HG02884 (cell line): ENCODE results near the gene CLEC9A.

ENCODE experiments used
- ATAC-seq: cut with Tn5 transposase; IDR thresholded peaks from one replicate; pipeline ENCODE4 v1.9.1; 2021; ENCODE audit warnings: mild to moderate bottlenecking, moderate library complexity; ENCODE audit not compliant: unreplicated experiment

The CLEC9A gene

GRCh38 chr12:10065241-10065640, 34.8 kb downstream of the CLEC9A start:
- no peak for ATAC-seq

- ATAC-seq = no peak
Observed at GRCh38 chr12:10067264-10067663, 36.8 kb downstream of the CLEC9A start.

GRCh38 chr12:10067942-10068341, 37.5 kb downstream of the CLEC9A start:
- ATAC-seq = no peak

- no peak for ATAC-seq
Observed at GRCh38 chr12:10068644-10069043, 38.2 kb downstream of the CLEC9A start.

GRCh38 chr12:10069099-10069498, 38.6 kb downstream of the CLEC9A start:
- no peak for ATAC-seq

- ATAC-seq = no peak
Observed at GRCh38 chr12:10069976-10070375, 39.5 kb downstream of the CLEC9A start.

- ATAC-seq = no peak
Observed at GRCh38 chr12:10070380-10070779, 39.9 kb downstream of the CLEC9A start.

GRCh38 chr12:10072131-10072530, 41.6 kb downstream of the CLEC9A start:
- ATAC-seq = no peak

- no peak for ATAC-seq
Observed at GRCh38 chr12:10073261-10073660, 42.8 kb downstream of the CLEC9A start.

- no peak for ATAC-seq
Observed at GRCh38 chr12:10075451-10075850, 45.0 kb downstream of the CLEC9A start.

GRCh38 chr12:10082117-10082874, 51.8 kb downstream of the CLEC9A start:
- ATAC-seq = no peak

- no peak for ATAC-seq
Observed at GRCh38 chr12:10084733-10085132, 54.3 kb downstream of the CLEC9A start.

- ATAC-seq = no peak
Observed at GRCh38 chr12:10086387-10086786, 55.9 kb downstream of the CLEC9A start.

GRCh38 chr12:10088031-10088430, 57.5 kb downstream of the CLEC9A start:
- no peak for ATAC-seq

- ATAC-seq = no peak
Observed at GRCh38 chr12:10088955-10089900, 58.7 kb downstream of the CLEC9A start.

GRCh38 chr12:10094646-10095395, 64.3 kb downstream of the CLEC9A start:
- ATAC-seq = no peak

- ATAC-seq = no peak
Observed at GRCh38 chr12:10095971-10096370, 65.5 kb downstream of the CLEC9A start.

GRCh38 chr12:10097521-10097920, 67.0 kb downstream of the CLEC9A start:
- no peak for ATAC-seq

- ATAC-seq = no peak
Observed at GRCh38 chr12:10098791-10099190, 68.3 kb downstream of the CLEC9A start, which contains the start of gene CLEC1A. CLEC1A (minus strand) TSS chr12:10098985; CDS start chr12:10098922, 63 bp downstream.

- ATAC-seq = no peak
Observed at GRCh38 chr12:10101042-10101579, 70.6 kb downstream of the CLEC9A start.
